ENCODE results near the gene NCCRP1.
"Not testable (repeated sequence)": the region's sequence is repeated elsewhere in the genome, so short reads cannot be mapped to it uniquely, and the experiment has no call there.

DNA sequence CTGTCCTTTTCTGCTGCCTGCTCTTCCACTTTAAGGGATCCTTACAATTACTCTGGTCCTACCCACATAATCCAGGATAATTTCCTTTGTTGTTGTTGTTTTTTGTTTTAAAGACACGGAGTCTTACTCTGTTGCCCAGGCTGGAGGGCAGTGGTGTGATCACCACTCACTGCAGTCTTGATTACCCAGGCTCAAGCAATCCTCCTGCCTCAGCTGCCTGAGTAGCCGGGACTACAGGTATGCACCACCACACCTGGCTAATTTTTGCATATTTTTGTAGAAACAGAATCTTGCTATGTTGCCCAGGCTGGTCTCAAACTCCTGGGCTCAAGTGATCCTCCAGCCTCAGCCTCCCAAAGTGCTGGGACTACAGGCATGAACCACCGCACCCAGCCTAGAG, 18.6 kb downstream of the NCCRP1 start:
- TF ChIP-seq, protein P1, sequence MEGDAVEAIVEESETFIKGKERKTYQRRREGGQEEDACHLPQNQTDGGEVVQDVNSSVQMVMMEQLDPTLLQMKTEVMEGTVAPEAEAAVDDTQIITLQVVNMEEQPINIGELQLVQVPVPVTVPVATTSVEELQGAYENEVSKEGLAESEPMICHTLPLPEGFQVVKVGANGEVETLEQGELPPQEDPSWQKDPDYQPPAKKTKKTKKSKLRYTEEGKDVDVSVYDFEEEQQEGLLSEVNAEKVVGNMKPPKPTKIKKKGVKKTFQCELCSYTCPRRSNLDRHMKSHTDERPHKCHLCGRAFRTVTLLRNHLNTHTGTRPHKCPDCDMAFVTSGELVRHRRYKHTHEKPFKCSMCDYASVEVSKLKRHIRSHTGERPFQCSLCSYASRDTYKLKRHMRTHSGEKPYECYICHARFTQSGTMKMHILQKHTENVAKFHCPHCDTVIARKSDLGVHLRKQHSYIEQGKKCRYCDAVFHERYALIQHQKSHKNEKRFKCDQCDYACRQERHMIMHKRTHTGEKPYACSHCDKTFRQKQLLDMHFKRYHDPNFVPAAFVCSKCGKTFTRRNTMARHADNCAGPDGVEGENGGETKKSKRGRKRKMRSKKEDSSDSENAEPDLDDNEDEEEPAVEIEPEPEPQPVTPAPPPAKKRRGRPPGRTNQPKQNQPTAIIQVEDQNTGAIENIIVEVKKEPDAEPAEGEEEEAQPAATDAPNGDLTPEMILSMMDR (IDR thresholded peaks at IDR 0.05), result not testable (repeated sequence)
- not testable (repeated sequence) for TF ChIP-seq POLR2A (IDR thresholded peaks at IDR 0.05)
